GM21528 (cell line): Measurements from ENCODE around the gene PRMT1.
"Not testable (repeated sequence)": the region's sequence is repeated elsewhere in the genome, so short reads cannot be mapped to it uniquely, and the experiment has no call there.

Source experiments
- ATAC-seq: cut with Tn5 transposase; IDR thresholded peaks from one replicate; pipeline ENCODE4 v1.9.1; 2021; ENCODE audit warnings: mild to moderate bottlenecking, moderate library complexity; ENCODE audit not compliant: unreplicated experiment, low FRiP score

PRMT1 gene

DNA sequence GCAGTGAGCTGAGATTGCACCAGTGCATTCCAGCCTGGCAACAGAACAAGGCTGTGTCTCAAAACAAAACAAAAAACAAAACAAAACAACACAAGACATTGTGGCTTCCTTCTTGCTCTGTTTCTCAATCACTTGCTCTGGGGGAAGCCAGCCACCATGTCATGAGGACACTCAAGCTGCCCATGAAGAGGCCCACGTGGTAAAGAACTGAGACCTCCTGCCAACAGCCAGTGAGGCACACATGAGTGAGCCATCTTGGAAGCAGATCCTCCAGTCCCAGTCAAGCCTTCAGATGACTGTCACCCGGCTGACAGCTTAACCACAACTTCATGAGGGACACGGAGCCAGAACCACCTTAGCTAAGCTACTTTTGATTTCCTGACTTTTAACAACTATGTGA is 39.1 kb downstream of the PRMT1 start:
- ATAC-seq: no peak

DNA sequence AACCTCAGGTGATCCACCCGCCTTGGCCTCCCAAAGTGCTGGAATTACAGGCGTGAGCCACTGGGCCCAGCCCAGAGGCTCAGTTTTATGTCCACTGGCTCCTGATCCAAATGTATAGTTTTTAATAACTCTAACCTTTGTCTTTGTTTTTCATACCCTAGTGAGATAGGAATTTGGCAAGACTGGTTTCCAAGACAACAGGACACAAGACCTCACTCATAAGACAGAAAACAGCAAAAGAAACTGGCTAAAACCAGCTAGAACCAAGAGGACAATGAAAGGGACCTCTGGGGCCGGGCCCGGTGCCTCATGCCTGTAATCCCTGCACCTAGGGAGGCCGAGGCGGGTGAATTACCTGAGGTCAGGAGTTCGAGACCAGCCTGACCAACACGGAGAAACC is 41.4 kb downstream of the PRMT1 start:
- ATAC-seq: no peak

DNA sequence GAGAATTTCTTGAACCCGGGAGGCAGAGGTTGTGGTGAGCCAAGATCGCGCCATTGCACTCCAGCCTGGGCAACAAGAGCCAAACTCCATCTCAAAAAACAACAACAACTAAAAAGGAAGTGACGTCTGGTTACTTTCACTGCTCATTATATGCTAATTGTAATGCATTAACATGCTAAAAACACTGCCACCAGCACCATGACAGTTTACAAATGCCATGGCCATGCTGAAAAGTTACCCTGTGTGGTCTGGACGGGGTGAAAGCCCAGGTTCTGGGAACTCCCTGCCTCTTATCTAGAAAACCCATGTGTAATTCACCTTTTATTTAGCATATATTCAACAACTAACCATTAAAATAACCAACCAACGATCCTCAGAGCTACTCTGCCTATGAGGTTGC is 41.9 kb downstream of the PRMT1 start:
- no peak for ATAC-seq

GRCh38 chr19:49719420-49719819 is 42.3 kb downstream of the PRMT1 start:
- not testable (repeated sequence) for ATAC-seq

GRCh38 chr19:49727217-49728030 is 50.4 kb downstream of the PRMT1 start:
- ATAC-seq: no peak

GRCh38 chr19:49730166-49730565 is 53.1 kb downstream of the PRMT1 start:
- ATAC-seq: no peak
